Gastrocnemius medialis (tissue), 4 donors: ENCODE measurements around the gene ROPN1B.

Experiments used
- POLR2A ChIP-seq, 2 donors: fragments of 450-650 bp; IDR thresholded peaks; one replicate each; pipeline ENCODE4 v1.6.1; 2017; ENCODE audit warnings: antibody characterized with exemption in 2 of 2, mild to moderate bottlenecking in 2 of 2, moderate library complexity in 2 of 2
- TF ChIP-seq, protein P1 (sequence below), 5 experiments: fragments of 450-650 bp in 3 of 5; fragments of 200-600 bp in 2 of 5; sonication (generic) in 2 of 5; IDR thresholded peaks in 4 of 5; conservative IDR thresholded peaks in 1 of 5; 1 replicate in 4 of 5; 2 replicates in 1 of 5; pipeline ENCODE4 v1.5.1; 2016 to 2019; ENCODE audit warnings: antibody characterized with exemption in 5 of 5, mild to moderate bottlenecking in 3 of 5, moderate library complexity in 3 of 5

DNA sequence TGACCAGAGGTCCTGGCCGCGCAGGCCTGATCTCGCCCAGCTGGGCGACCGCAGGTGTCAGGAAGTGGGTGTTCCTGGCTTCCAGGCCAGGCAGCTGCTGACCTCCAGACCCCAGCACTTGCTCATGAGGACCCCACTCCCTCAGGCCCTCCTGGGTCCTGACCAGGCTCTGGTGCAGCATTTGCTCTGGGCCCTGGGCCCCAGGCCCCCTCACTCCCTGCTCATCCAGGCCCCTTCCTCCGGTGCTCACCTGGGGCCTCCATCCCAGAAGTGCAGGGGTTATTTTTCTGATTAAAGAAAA, 7.7 kb upstream of the ROPN1B start:
- TF ChIP-seq, protein P1, sequence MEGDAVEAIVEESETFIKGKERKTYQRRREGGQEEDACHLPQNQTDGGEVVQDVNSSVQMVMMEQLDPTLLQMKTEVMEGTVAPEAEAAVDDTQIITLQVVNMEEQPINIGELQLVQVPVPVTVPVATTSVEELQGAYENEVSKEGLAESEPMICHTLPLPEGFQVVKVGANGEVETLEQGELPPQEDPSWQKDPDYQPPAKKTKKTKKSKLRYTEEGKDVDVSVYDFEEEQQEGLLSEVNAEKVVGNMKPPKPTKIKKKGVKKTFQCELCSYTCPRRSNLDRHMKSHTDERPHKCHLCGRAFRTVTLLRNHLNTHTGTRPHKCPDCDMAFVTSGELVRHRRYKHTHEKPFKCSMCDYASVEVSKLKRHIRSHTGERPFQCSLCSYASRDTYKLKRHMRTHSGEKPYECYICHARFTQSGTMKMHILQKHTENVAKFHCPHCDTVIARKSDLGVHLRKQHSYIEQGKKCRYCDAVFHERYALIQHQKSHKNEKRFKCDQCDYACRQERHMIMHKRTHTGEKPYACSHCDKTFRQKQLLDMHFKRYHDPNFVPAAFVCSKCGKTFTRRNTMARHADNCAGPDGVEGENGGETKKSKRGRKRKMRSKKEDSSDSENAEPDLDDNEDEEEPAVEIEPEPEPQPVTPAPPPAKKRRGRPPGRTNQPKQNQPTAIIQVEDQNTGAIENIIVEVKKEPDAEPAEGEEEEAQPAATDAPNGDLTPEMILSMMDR (IDR thresholded peaks at IDR 0.05 in 4 of 5, conservative IDR thresholded peaks at IDR 0.05 in 1 of 5): no peak
- no peak for TF ChIP-seq POLR2A (IDR thresholded peaks at IDR 0.05)
